Fibroblast of peridontal ligament (primary cell): ENCODE results near the gene FPR1.

Experiments
- DNase-seq: peaks from one replicate; pipeline ENCODE4 v3.0.0-alpha.2; 2010; ENCODE audit errors: extremely low read depth

The FPR1 gene

DNA sequence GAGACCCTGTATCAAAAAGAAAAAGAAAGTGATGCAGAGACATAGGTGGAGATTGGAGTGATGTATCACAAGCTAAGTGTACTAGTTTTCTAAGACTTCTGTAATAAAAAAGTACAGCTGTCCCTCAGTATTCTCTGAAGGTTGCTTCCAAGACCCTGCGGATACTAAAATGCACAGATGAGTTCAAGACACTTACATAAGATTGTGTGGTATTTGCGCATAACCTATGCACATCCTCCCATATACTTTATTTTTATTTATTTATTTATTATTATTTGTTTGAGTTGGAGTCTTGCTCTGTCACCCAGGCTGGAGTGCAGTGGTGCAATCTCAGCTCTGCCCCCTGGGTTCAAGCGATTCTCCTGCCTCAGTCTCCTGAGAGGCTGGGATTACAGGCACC lies 14.3 kb downstream of the FPR1 start:
- no peak for DNase-seq

DNA sequence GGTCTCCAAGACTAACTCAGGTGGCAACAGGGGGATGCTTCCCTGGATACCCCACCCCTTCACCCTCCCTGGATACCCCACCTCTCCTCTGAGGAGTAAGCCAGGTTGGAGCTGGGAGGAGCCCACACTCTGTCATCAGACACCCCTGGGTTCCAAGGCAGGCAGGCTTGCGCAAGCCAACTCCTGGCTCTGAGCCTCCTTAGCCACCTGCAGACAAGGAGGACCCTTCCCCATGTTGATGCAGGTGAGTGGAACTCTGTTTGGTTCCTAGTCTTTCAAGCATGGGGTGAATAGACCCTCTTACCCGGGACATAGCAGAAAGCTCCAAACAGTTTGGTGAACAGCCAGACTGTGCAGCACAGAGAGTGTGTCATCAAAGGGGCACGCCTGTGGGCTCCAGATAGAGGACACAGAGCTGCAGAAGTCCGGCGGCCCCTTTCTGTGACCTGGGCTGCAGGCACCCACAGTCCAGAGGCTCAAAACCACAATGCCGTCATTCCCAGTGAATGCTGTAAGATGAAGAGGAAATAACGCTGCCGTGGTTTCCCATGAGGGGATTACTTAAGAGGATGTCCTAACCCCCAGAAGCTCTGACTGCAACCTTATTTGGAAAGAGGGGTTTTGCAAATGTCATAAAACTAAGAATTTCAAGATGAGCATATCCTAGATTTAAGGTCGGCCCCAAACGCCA lies 15.8 kb downstream of the FPR1 start:
- peak; percentile 62 for DNase-seq

DNA sequence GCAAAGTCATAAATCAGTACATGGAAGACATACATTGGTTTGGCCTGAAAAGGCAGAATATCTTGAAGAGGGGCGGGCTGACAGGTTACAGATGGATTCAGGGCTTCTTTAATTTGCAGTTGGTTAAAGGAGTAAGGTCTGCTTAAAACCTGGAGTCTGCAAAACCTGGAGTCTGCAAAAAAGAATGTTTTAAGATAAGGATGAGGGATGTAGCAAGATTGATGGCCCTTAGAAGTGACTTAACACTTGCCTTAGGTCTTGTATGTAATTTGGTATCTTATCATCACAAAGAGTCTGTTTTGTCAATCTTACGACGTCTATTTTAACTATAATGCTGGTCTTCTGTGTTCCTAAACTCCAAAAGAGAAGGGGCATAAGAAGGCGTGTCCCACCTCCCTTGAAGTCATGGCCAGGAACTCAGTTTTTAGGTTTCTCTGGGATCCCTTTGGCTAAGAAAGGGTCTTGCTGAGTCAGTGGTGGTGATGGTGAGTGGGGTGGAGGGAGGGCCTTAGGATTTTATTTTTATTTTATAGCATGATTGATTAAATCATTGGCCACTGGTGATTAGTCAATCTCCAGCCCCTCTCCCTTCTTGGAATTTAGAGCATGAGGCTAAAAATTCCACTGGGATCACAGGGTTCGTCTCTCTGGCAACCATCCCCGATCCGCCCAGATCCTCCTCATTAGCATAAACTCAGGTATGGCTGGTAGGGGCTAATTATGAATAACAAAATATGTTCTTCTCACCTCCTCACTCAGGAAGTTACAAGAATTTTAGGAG lies 17.7 kb downstream of the FPR1 start:
- no peak for DNase-seq

DNA sequence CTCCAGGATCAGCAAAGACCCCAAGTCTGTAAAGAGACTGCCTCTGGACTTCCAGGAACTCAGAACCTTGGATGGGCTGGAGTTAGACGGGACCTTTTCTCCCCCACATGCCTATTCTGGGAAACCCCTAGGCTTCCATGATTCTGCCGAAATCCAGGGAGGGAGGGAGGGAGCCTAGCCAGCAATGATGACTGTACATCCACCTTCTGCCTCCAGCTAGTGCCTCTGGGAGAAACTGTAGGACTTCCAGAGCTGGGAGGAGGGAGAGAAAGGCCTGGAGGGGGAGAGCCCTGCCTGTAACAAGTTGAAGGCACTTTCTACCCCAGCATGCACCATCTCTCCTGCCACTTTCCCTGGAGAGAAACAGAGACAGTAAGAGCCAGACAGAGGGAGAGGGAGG lies 21.9 kb downstream of the FPR1 start:
- DNase-seq, result peak; percentile 22

DNA sequence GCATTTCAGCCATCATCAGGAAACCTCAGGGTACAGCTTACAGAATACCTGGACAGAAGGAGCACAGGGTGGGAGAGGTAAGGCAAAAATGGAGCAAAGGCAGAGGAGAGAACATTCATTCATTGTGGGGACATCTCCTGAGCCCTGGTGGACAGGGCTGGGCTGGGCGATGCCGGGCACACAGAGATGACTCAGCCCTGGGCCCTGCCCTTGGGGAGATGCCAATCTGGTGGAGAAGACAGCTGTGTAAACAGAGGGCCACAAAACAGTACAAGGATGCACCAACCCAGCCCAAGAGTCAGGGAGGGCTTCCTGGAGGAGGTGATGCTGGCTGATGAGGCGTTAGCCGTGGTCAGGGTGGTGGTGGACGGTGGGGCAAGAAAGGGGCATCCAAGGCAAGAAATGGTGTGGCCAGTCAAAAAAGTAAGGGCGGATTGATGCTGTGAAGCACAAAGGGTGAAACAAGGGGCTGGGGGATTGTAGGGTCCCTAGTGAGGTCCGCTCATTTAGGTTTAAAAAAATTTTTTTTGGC lies 24.3 kb downstream of the FPR1 start:
- no peak for DNase-seq

DNA sequence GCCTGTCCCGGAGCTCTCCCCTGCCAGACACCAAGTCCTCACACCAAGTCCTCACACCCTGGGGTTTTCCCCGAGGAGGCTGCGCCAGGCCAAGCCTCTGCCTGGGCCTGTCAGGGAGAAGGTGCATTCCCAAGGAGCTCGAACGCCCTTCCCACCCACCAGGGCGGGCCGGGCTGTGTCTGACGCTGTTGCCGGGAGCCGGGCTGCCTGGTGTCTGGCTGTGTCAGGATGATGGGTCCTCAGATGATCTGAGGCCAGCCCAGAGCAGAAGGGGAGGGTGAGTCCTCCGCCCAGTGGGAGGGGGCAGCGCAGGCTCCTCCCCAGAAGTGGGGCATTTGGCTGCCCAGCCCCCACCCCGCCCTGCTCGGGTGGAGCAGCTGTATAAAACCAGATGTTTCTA lies 25.6 kb downstream of the FPR1 start:
- peak; percentile 22 for DNase-seq

DNA sequence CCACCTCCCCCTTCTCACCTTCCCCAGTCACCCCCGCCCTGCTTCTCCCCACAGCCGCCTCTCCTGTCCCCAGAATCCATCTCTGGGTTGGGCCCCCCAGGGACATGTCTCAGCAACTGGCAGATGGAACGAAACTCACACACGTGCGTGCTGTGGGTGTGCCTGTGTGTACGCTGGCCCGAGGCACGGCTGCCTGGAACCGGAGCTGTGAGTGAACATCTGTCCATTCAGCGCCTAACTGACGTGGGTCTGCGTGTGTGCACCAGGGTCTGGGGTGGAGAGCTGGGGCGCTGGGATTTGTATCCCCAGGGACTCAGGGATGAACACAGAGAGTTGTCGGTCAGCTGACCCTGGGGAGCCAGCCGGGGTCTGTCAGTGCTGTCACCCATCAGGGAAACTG lies 27.1 kb downstream of the FPR1 start:
- no peak for DNase-seq

DNA sequence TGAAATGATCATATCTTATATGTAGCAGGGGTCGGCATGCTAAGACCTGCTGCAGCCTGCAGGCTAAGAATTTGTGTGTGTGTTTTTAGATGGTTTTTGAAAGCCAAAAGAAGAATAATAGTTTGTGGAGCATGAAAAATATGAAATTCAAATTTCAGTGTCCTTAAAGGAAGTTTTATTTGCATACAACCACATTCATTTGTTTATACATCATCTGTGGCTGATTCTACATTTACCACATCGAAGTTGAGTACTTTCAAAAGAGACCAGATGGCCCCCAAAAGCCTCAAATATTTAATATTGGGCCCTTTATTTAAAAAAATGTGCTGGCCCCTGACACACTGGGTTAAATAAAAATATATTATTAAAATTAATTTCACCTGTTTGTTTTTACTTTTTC lies 29.2 kb downstream of the FPR1 start:
- DNase-seq, result no peak

DNA sequence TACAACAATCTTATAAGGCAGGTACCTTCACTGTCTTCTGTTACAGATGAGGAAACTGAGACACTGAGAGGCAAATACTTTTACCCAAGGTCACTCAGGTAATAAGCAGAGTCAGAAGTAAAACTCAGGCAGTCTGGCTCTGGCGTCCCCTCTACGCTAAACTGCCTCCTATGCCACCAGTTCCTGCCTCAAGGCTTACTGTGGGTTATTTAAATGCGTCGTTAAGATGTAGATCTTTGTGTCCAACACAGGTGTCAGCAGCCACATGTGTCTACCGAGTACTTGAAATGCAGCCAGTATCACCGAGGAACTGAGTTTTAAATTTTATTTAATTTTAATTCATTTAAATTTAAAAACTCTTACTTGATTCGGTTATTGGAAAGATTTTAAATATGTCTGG lies 29.8 kb downstream of the FPR1 start:
- no peak for DNase-seq

DNA sequence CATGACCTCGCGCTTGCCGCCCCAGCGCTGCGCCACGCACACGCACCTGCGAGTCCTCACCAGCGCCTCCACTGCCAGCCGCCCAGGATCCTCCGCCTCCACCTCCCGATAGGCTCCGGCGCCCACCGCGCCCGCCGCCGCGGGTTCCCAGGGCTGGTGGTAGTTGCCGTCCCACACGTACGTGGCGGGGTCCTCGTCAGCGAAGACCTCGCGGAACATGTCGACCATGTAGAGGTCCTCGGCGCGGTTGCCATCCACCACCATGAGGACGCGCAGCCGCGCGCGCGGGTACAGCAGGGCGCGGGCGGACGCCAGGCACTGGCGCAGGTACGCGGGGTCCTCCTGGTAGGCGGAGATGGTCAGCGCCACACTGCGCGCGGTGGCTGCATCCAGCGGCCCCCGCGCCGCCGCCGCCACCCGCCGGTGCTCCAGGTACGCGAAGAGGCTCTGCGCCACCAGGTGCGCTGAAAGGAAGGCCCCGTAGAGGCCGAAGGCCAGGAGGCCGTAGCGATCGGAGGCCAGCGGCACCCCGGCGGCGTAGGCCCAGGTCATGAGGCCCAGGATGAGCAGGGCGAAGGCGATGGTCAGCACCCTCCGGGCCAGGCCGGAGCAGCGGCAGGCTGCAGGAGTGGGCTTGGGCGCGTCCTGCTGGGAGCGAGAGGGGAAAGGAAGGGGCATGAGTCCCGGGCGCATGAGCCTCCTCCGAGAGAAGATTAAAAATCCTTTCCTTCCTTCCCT lies 32.3 kb downstream of the FPR1 start:
- no peak for DNase-seq

DNA sequence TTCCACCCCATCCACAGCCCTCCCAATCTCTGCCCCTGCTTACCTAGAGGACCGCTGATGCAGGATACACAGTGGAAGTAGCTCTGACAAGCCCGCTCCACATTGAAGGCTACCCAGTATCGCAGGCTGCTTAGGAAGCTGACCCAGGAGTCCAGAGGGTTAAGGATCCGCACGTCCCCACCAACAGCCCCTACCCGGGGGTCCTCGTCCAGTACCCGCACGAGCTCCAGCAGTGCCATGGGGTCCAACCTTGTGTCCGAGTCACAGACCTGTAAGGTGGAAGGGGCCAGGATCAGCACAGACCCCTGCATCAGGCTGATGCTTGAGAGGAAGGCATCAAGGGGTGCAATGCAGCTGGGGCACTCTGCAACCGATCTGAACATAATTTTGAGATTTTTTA lies 34.8 kb downstream of the FPR1 start:
- no peak for DNase-seq

DNA sequence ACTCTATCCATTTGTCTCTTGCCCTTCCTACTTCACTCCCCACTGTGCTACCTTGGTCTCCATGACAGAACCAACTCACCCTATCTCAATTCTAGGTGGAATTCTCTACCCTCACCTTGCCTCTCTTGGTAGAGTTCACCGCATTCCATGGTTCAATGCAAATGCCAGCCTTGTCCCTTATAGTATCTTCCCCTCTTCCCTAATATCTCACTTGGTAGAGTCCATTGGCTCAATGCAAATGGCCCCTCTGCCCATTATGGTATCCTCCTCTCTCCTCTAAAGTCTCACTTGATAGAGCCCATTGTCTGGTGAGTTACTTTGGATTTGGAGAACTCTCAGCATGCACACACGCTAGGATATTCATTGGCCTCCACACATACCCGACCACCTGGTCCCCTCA lies 35.8 kb downstream of the FPR1 start:
- DNase-seq, result no peak

DNA sequence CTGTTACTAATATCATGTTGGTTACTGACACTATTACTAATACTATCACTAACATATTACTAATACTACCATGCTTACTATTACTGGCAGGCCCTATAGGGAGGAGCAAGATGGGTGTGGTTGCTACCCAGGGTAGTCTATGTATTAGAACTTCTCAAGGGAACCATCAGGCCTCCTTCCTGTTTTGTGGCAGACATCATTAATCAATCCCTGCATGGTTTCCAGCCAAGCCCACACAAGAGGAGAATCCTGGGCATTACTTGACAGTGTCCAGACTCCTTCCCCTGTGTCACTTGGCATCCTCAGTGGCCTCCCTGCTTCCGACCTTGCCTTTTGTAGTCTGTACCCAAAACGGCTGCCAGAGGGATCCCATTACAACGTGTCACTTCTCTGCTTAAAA lies 36.8 kb downstream of the FPR1 start:
- no peak for DNase-seq

DNA sequence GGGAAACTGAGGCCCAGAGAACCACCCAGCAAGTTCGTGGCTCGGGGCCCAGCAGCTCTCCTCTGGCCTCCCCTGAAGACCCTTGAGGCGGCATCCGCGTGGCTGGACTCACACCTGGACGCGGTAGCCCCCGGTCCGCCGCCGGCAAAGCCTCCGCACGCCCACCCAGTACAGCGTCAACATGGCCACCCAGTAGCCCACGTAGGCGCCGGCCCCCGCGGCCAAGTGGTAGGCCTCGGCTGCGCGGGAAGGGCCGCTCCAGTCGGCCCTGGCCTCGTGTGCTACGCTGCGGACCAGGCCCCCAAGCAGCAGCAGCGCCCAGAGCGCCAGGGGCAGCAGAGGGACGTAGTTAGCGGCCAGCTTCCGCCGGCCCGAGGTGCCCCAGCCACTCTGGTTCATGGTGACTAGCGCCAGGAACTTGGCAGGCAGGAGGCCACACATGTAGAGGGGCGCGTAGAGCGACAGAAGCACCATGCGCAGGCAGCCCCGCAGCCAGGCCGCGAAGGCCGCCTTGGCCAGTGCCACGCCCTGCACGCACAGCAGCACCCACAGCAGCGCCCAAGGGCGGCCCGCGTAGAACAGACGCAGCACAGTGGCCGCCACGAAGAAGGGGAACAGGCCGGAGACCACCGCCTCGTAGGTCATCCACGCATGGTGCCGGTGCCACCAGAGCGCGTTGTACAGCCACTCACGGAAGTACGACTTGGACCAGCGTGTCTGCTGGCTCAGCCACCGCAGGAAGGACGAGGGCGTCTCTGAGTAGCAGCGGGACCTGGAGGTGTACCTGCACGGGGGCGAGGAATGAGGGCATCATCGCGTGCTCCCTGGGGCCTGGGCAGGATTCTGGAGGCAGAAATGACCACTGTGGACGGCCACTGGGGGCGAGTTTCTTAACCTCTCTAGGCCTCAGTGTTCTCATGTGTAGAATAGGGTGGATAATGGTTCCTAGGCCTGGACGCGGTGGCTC lies 38.1 kb downstream of the FPR1 start:
- no peak for DNase-seq

DNA sequence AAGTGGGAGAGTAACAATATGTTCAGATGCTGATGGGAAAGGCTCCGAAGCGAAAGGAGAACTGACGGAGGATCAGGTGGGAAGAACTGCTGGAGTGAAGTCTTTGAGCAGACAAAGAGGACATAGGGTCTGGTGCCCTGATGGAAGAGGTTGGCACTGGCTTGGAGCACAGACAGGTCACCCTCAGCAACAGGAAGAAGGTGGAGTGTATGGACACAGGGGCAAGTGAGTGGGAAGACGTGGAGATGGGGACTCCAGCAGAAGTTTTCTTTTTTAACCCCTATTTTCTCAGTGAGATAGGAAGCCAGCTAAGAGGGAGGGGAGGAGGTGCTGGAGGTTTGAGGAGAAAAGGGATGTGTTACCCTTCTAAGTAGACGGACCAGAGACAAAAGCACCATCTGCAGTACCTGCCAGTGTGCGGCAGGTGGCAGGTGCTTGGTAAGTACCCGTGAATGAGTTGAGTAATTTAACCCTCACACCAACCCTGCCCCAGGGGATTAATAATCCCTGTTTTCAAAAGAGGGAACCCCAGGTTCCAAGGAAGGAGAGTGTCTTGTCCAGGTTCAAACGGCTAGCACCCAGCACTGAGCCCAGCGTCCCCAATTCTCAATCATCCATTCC lies 39.1 kb downstream of the FPR1 start:
- no peak for DNase-seq

DNA sequence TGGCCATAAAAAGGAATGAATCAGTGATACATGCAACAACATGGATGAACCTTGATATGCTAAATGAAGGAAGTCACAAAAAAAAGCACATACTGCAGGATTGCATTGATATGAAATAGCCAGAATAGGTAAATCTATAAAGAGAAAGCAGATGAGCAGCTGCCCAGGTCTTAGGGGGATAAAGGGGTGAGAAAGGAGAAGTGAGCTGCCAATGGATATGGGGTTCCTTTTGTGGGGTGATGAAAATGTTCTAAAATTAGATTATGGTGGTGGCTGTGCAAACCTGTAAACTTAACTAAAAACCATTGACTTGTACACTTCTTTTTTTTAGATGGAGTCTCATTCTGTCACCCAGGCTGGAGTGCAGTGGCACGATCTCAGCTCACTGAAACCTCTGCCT lies 40.0 kb downstream of the FPR1 start:
- DNase-seq, result no peak

DNA sequence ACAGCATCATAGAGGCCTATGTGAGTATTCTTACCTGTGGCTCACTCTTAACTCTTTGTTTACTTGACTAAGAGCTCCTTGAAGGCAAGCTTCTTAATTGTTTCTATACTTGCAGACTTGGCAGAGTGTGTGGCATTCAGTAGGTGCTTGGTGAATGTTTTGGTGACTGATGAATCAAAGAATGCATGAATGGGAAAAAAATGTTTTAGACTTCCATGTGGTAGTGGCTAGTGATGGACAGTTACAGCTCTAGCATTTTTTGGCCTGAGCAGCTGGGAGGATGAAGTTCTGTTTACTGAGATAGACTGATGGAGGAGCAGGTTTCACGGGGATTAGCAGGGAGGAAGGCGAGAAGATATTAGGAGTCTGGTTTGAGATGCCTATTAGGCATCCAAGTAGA lies 41.5 kb downstream of the FPR1 start:
- DNase-seq, result no peak

DNA sequence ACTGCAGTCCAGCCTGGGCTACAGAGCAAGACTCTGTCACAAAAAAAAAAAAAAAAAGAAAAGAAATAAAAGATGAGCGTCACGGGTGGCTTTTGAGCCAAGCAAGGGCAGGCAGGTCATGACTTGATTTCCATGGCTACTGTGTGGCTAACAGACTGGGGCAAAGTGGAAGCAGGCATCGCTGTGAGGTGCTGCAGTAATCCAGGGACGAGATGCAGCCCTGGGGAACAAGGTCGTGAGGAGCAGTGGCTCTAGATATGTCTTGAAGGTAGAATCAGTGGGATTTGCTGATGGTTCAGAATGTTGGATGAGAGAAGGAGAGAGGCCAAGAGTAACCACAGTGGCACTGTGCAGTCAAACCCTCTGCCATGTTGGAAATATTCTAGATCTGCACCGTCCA lies 42.1 kb downstream of the FPR1 start:
- DNase-seq, result no peak

DNA sequence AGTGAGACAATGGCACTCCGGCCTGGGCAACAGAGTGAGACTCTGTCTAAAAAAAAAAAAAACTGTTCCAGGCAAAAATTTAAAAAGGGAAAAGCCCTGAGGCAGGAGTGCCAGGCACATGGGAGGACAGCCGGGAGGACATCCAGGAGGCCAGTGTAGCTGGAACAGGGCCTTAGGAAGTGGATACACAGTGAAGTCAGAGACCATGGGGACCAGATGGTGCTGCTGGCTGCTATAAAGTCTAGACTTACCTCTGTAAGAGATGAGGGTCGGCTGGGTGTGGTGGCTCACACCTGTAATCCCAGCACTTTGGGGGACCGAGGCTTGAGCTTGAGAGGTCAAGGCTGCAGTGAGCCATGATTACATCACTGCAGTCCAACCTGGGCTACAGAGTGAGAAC lies 42.9 kb downstream of the FPR1 start:
- no peak for DNase-seq

DNA sequence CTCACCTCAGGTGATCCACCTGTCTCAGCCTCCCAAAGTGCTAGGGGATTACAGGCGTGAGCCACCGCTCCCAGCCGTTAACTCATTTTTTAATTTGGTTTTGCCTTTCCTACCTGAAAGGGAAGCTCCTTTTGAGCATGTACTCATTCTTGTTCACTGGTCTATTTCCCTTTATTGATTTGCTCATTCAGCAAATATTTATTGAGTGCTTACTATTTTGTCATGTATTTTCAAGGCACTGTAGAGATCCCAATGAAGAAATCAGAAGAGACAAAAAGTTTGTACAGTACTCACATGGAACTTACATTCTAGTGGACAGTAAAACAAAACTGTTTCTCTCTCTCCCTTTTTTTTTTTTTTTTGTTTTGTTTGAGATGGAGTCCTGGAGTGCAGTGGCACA lies 44.8 kb downstream of the FPR1 start:
- no peak for DNase-seq

DNA sequence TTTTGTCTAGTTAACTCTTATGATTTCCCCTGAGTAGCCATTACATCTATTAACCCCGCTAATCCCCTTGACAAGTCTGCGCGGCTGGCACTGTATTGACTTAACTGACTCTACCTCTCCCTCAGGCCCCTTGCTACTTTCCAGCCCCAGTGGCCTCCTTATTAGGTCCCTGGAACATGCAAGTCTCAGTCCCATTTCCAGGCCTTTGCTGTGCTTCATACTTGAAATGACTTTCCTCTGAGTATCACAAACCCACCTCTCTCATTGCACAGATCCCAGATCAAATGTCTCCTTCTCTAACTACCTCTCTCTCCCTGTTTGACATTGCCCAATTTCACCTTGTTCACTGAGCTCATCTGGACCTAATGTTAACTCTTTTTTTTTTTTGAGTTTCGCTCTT lies 45.4 kb downstream of the FPR1 start:
- DNase-seq, result no peak
